Gastrocnemius medialis (tissue), 4 donors: Measurements from ENCODE around the gene HDAC5.

ENCODE experiments used
- CTCF ChIP-seq, 5 experiments: fragments of 450-650 bp in 3 of 5; fragments of 200-600 bp in 2 of 5; sonication (generic) in 2 of 5; IDR thresholded peaks in 4 of 5; conservative IDR thresholded peaks in 1 of 5; 1 replicate in 4 of 5; 2 replicates in 1 of 5; pipeline ENCODE4 v1.5.1; 2016 to 2019; ENCODE audit warnings: antibody characterized with exemption in 5 of 5, mild to moderate bottlenecking in 3 of 5, moderate library complexity in 3 of 5
- POLR2A ChIP-seq, 2 donors: fragments of 450-650 bp; IDR thresholded peaks; one replicate each; pipeline ENCODE4 v1.6.1; 2017; ENCODE audit warnings: antibody characterized with exemption in 2 of 2, mild to moderate bottlenecking in 2 of 2, moderate library complexity in 2 of 2

- no peak for TF ChIP-seq CTCF (IDR thresholded peaks at IDR 0.05 in 4 of 5, conservative IDR thresholded peaks at IDR 0.05 in 1 of 5)
- TF ChIP-seq POLR2A (IDR thresholded peaks at IDR 0.05): no peak
Measured at GRCh38 chr17:44043272-44043696, 80.2 kb downstream of the HDAC5 start.
